K562 (cell line): ENCODE measurements around the gene FOSL1. TPM values are rescaled to one million over a fixed set of nuclear protein-coding genes. Genes with fewer than 3 reads are reported as not detected.

Experiments
- ELF2 ChIP-seq: fragments of 250-450 bp; sonication (Bioruptor Pico); IDR thresholded peaks from 2 replicates; pipeline ENCODE4 v1.5.0; 2021; ENCODE audit warnings: mild to moderate bottlenecking
- ETS2 ChIP-seq: IDR thresholded peaks from 2 replicates; pipeline ENCODE4 v1.6.1; 2016; ENCODE audit warnings: borderline replicate concordance, missing genetic modification characterization, mild to moderate bottlenecking, moderate library complexity, missing compliant biosample characterization; ENCODE audit not compliant: poor library complexity, severe bottlenecking
- GABPB1 ChIP-seq: sonication (generic); formaldehyde crosslinking; IDR thresholded peaks from 2 replicates; pipeline ENCODE4 v1.8.0; 2022; ENCODE audit warnings: mild to moderate bottlenecking, missing genetic modification reagents
- GATAD2B ChIP-seq: fragments of 450-650 bp; IDR thresholded peaks from 2 replicates; pipeline ENCODE4 v1.6.1; 2017; ENCODE audit warnings: mild to moderate bottlenecking, borderline replicate concordance
- MCM3 ChIP-seq: fragments of 450-650 bp; IDR thresholded peaks from 2 replicates; pipeline ENCODE4 v1.6.1; 2016
- MEF2D ChIP-seq: conservative IDR thresholded peaks from 2 replicates; pipeline ENCODE4 v1.6.1; 2016; ENCODE audit warnings: low read depth, missing genetic modification characterization, missing compliant biosample characterization
- MEIS2 ChIP-seq: fragments of 450-650 bp; IDR thresholded peaks from 2 replicates; pipeline ENCODE4 v1.6.1; 2014; ENCODE audit warnings: mild to moderate bottlenecking; ENCODE audit not compliant: partially characterized antibody
- MYC ChIP-seq, 2 experiments: fragments of 250-450 bp in 1 of 2; sonication (Bioruptor Pico) in 1 of 2; IDR thresholded peaks; 2 replicates each; pipeline versions ENCODE4 v1.5.1 to v1.6.1; 2012 to 2021; ENCODE audit warnings: low read depth in 2 of 2, borderline replicate concordance in 1 of 2, improper control_type of control experiment in 1 of 2, low read length in 1 of 2, mild to moderate bottlenecking in 1 of 2, moderate library complexity in 1 of 2
- PCBP2 ChIP-seq: fragments of 200-400 bp; formaldehyde crosslinking; IDR thresholded peaks from 2 replicates; pipeline ENCODE4 v1.6.1; 2018; ENCODE audit warnings: low read length, low read depth, mild to moderate bottlenecking, moderate library complexity; ENCODE audit not compliant: poor library complexity, severe bottlenecking
- POLR2AphosphoS5 ChIP-seq: IDR thresholded peaks from 2 replicates; pipeline ENCODE4 v1.6.1; 2011; ENCODE audit warnings: mild to moderate bottlenecking, low read depth, low read length, moderate library complexity; ENCODE audit not compliant: control insufficient read depth, insufficient read depth
- SAP30 ChIP-seq: fragments of 200-600 bp; sonication (generic); IDR thresholded peaks from 2 replicates; pipeline ENCODE4 v1.6.1; 2012; ENCODE audit warnings: borderline replicate concordance, low read depth, mild to moderate bottlenecking, moderate library complexity, low read length, control low read depth, inconsistent platforms; ENCODE audit not compliant: insufficient read depth, poor library complexity, severe bottlenecking
- SRSF1 ChIP-seq: fragments of 200-400 bp; formaldehyde crosslinking; IDR thresholded peaks from 2 replicates; pipeline ENCODE4 v1.6.1; 2017; ENCODE audit warnings: mild to moderate bottlenecking, low read depth, low read length, moderate library complexity
- THAP12 ChIP-seq: fragments of 250-450 bp; sonication (Bioruptor Pico); IDR thresholded peaks from 2 replicates; pipeline ENCODE4 v1.9.0; 2021; ENCODE audit warnings: mild to moderate bottlenecking, inconsistent platforms
- USF2 ChIP-seq: sonication (generic); formaldehyde crosslinking; IDR thresholded peaks from 2 replicates; pipeline ENCODE4 v1.5.0; 2020; ENCODE audit warnings: missing genetic modification reagents
- ZBTB12 ChIP-seq: fragments of 250-450 bp; sonication (Bioruptor Pico); IDR thresholded peaks from 2 replicates; pipeline ENCODE4 v1.4.0; 2020
- ZKSCAN1 ChIP-seq: fragments of 150-350 bp; IDR thresholded peaks from 2 replicates; pipeline ENCODE4 v1.6.1; 2016; ENCODE audit warnings: low read depth, low read length
- ZKSCAN3 ChIP-seq: fragments of 250-450 bp; sonication (Bioruptor Pico); IDR thresholded peaks from 2 replicates; pipeline ENCODE4 v1.4.0; 2020
- ZNF445 ChIP-seq: fragments of 250-450 bp; sonication (Bioruptor Pico); IDR thresholded peaks from 2 replicates; pipeline ENCODE4 v1.4.0; 2020; ENCODE audit warnings: low read depth, mild to moderate bottlenecking, moderate library complexity
- ZNF830 ChIP-seq: fragments of 250-450 bp; sonication (Bioruptor Pico); IDR thresholded peaks from 2 replicates; pipeline ENCODE4 v1.5.0; 2021; ENCODE audit warnings: mild to moderate bottlenecking
- ZSCAN32 ChIP-seq: fragments of 450-650 bp; formaldehyde crosslinking; IDR thresholded peaks from 2 replicates; pipeline ENCODE4 v1.4.0; 2020; ENCODE audit warnings: mild to moderate bottlenecking, moderate library complexity
- polyA plus RNA-seq, 8 experiments: library from polyadenylated mRNA; depleted of rRNA in 4 of 8; stranded (reverse) in 5 of 8; unstranded in 3 of 8; fragments of >200 nt; fragmentation: Nextera tagmentation in 2 of 8; fragmentation: Illumina TruSeq in 1 of 8; extraction: Ambion mirVana in 2 of 8; extraction: Trizol in 1 of 8; gene quantifications; 2 replicates each; pipeline versions ENCODE4 v1.2.1 to v1.2.3, GENCODE V29; 2011 to 2014; ENCODE audit warnings: inconsistent platforms in 1 of 8, missing spikeins in 1 of 8
- total RNA-seq, 7 experiments: library from RNA; depleted of rRNA in 6 of 7; stranded (reverse); fragments of >200 nt in 6 of 7; fragmentation: Illumina TruSeq in 2 of 7; extraction: Trizol in 2 of 7; gene quantifications; 2 replicates each; pipeline versions ENCODE4 v1.2.1 to v1.2.3, GENCODE V29; 2011 to 2021; ENCODE audit warnings: low replicate concordance in 1 of 7
- TF ChIP-seq, protein P1 (sequence below): fragments of 250-450 bp; sonication (Bioruptor Pico); IDR thresholded peaks from 2 replicates; pipeline ENCODE4 v1.8.0; 2022; ENCODE audit warnings: inconsistent platforms

The FOSL1 gene
- total and polyA plus RNA-seq, 9 of the 15 experiments (the other 6 are each of a cell fraction or from before 2014, with no cell fraction given) = 3.5 to 39.6 (median 10.0) TPM

DNA sequence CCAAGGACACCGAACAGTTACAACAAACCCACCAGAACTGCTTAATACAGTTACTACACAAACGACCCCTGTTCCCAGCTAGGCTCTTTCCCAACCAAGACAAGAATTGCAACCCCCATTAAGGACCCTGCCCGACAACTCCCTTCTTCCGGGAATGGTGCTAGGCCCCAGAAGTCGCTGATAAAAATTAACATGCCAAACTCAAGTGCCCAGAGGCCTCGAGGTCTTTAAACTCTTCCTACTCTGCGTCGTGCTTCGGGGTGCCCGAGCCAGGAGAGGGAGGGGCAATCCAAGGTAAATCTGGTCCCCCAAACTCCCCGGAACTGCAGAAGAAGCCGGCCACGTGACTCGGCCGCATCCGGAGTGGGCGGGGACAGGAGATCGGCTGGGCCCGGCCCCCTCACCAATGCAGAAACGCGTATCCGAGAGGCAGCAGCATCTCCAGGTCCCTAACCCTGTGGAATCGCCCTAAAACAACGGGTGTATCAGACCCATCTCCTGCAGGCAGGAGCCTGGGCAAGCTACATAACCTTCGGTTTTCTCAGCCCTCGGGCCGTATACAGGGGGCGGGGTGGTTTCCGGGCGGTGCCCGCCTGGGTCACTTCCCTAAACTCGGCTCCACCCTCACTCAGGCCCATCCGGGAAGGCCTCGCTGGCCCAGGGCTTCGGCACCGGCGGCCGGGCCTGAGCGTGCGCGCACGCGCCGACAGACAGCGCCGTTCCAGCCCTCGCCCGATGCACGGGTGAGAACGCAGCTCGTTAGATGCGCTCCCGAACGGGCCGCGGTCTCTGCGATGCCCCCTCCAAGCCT is 43.3 kb downstream of the FOSL1 start (continued):
- peak; percentile 82 for TF ChIP-seq SAP30
- TF ChIP-seq GATAD2B = no peak
- TF ChIP-seq ELF2 (CRISPR knock-in tag) = no peak; the same call in 1 of the 2 replicates
- peak; percentile 75; the same call in 1 of the 2 replicates for TF ChIP-seq GABPB1 (CRISPR knock-in tag)
- TF ChIP-seq ZNF445 (CRISPR knock-in tag) = 0 out of 2 replicates have a peak, but pooled peaks have one; percentile 48
- TF ChIP-seq, protein P1, sequence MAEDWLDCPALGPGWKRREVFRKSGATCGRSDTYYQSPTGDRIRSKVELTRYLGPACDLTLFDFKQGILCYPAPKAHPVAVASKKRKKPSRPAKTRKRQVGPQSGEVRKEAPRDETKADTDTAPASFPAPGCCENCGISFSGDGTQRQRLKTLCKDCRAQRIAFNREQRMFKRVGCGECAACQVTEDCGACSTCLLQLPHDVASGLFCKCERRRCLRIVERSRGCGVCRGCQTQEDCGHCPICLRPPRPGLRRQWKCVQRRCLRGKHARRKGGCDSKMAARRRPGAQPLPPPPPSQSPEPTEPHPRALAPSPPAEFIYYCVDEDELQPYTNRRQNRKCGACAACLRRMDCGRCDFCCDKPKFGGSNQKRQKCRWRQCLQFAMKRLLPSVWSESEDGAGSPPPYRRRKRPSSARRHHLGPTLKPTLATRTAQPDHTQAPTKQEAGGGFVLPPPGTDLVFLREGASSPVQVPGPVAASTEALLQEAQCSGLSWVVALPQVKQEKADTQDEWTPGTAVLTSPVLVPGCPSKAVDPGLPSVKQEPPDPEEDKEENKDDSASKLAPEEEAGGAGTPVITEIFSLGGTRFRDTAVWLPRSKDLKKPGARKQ = no peak
- TF ChIP-seq MEF2D (tag) = no peak
- TF ChIP-seq MYC (IDR thresholded peaks at IDR 0.05; ENCODE audit: low read depth, low read length) = no peak; the same call in 1 of the 2 replicates
- TF ChIP-seq MYC (CRISPR knock-in tag; IDR thresholded peaks at IDR 0.05; ENCODE audit: borderline replicate concordance, low read depth) = 0 out of 2 replicates have a peak, but pooled peaks have one; percentile 46
- TF ChIP-seq ETS2 (tag) = no peak
- peak; percentile 95 for TF ChIP-seq USF2
- TF ChIP-seq POLR2AphosphoS5 = no peak; the same call in 1 of the 2 replicates
- no peak for TF ChIP-seq ZKSCAN1
- no peak for TF ChIP-seq ZSCAN32
- TF ChIP-seq ZKSCAN3 = no peak
- TF ChIP-seq THAP12 = peak; percentile 69; the same call in 1 of the 2 replicates
- TF ChIP-seq SRSF1 = no peak
- TF ChIP-seq MEIS2 = no peak
- TF ChIP-seq ZBTB12 (CRISPR knock-in tag) = no peak
- no peak for TF ChIP-seq PCBP2
- TF ChIP-seq ZNF830 (CRISPR knock-in tag) = peak; percentile 46; the same call in 1 of the 2 replicates
- TF ChIP-seq MCM3 = no peak
